Measurements from ENCODE around the gene USP6NL.
A peak's percentile ranks its signal among the peaks of the same experiment; 100 is the strongest.
"Not testable (repeated sequence)": the region's sequence is repeated elsewhere in the genome, so short reads cannot be mapped to it uniquely, and the experiment has no call there.

Gene USP6NL

DNA sequence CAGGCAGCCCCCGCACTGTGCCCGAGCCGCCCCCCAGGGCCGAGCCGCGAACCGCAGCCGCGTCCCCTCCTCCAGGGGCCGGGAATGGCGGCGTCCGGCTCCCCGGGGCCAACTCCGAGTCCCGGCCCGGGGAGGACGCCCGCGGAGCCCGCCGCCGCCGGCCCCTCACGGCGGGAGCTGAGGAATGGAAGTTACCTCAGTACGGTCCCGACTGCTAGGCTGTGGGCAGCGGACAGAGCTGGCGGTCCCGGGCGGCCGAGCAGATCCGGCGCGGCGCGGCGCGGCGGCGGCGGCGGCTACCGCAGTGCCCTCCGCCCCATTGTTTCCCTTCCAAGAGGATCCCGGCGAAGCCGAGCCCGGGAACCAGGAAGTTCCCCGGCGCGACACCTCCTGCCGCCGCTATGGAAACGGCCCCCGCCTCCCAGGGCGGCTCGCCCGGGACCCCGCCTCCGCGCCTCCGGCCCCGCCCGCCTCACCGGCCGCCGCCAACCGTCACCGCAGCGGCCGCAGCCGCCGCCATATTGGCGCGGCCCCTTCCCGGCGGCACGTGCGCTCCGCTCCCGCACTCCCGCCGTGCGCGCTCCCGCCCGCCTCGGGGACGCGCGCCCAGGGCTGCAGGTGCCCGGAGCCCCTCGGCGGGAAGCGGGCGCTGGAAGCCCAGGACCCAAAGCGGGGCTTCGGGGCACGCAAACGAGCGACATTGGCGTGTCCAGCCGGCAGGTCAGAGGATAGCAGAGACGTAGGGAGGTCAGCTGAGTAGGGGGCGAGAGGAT lies at the start of gene USP6NL:
USP6NL (minus strand) TSS at position 403 of the 773 bp plus-strand sequence. CDS start 14,016 bp downstream, outside the sequence.
- DNase-seq (ENCODE audit: low spot score): peak; percentile 92

DNA sequence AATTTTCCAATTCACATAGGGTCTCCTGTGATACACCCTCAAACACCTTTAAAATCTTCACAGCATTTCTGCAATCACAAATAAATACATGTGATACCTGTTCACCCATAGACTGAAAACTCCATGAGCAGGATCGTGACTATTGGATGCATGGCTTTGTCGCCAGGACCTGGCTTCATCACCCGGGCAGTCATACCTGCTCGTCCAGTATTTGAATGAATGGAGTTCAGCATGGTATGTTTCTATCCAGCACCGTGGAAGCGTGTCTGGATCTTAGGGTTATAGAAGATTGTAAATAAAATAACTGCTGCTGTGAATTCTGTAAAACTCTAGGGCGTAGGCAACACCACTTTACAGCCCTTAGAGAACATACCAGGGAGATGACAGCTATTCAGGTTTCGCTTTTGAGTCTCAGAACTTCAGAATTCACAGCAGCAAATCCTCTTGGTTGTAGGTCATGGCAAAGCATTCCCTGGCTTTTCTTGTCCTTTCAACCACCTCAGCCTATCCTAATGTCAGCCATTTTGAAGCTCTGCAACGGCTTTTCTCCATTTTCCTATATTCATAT lies 47.4 kb upstream of the USP6NL start:
- no peak for DNase-seq (ENCODE audit: low spot score)

DNA sequence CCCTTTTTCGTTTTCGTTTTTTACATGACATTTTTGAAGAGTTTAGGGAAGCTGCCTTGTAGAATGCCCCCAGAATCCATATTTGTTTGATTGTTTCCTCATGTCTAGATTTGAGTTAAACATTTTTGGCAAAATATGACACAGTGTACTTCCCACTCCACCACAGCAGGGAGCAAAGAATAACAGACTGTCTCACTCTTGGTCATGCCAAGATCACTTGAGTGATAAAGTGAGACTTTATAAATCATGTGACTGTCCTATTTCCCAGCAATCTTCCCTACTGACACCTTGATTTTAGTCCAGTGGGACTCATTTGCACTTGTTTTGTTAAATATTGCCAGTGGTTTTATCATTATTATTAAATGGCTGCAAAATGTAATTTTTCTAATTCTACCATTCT lies 44.4 kb upstream of the USP6NL start:
- no peak for DNase-seq (ENCODE audit: low spot score)

DNA sequence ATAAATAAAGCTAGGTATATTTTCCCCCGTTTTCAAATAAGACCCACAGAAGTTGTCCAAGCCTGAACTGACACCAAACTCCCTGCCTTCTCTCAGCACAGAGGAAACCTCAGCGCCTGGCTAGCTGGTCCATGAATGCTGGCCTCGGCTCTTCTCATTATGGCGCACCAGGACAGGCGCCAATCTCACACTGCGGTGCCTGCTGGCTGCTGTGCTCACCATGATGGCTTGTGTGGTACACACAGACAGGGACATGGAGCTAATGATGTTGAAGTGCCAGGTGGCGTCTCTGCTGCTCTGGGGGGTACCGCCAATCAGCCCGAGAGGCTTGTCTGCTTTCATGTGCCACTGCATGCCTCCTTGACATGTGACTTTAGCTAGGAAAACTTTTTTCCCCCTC lies 43.2 kb upstream of the USP6NL start:
- DNase-seq (ENCODE audit: low spot score): no peak

DNA sequence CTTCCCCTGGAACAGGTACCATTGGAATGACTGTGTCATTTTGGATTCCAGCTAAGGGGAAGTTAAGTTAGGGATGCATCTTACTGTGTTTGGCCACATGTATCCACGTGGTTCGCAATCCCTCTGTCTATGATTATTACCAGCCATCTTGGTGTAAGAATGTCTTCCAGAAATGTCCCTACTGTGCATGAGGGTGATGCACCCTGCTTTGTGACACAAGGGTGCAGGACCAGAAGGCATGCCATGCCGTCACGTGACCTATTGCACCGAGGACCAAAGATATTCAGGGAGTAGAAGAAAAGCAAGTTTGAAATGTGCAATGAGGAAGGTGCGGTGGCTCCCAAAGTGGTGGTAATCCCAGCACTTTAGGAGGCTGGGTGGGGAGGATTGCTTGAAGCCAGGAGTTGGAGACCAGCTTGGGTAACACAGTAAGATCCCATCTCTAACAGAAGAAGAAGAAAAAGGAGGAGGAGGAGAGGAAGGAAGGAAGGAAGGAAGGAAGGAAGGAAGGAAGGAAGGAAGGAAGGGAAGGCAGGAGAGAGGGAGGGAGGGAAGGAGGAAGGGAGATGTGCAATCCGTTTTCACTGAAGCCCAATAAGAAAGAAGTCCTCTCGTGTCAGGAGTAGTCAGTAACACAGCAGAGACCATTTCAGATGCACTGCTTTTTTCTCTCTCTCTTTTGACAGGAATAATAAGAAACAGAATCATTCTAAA lies 42.5 kb upstream of the USP6NL start:
- DNase-seq (ENCODE audit: low spot score): no peak

DNA sequence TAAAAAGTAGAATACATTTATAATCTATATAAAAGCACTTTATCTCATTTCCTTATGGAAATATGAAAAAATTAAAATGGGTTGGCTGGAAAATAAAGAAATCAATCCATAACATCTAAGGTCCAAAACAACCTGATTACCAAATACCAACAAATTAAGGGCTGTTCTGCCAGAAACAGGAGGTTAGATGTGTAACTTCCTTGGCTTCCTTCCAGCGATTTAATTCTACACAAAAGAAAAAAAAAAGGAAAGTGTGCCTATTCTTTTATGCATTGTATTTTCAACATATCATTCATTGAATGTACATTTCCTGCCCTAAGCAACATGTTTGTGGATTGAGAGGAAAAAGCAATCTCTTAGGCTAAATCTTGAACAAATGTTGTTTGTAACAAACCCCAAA lies 36.2 kb upstream of the USP6NL start:
- DNase-seq (ENCODE audit: low spot score): no peak

DNA sequence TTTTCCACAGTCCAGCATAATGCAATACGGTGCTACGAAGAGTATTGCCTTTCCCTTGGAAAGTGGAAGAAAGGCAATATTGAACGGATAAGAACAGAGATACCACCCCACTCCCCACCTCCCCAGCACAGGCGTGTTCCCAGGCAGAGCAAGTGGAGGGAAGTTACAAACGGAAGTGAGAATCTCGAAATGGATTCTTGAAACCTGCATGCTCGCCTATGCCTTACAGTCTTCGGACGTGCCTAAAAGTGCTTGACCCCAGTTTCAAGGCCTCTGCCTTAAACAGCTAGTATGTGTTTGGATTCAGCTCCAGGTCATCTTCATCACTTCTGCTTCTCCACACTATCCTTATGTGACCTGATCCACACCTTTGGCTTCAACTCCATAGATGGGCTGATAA lies 35.0 kb upstream of the USP6NL start:
- DNase-seq (ENCODE audit: low spot score): no peak

DNA sequence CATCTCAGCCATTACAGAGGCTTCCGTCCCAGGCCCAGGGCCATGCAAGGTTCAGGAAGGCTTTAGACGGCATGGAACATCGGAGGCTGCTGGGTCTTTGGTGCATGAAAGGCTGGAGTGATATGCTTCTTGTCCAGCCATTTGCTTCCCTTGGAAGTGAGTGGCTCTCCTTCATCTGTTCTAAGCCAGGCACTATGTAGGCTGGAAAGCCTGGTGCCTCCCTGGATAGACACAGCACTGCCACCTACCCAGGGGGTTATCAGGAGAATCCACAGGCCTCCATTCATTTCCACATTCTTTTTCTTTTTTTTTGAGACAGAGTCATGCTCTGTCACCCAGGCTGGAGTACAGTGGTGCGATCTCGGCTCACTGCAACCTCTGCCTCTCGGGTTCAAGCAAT lies 31.6 kb upstream of the USP6NL start:
- no peak for DNase-seq (ENCODE audit: low spot score)

DNA sequence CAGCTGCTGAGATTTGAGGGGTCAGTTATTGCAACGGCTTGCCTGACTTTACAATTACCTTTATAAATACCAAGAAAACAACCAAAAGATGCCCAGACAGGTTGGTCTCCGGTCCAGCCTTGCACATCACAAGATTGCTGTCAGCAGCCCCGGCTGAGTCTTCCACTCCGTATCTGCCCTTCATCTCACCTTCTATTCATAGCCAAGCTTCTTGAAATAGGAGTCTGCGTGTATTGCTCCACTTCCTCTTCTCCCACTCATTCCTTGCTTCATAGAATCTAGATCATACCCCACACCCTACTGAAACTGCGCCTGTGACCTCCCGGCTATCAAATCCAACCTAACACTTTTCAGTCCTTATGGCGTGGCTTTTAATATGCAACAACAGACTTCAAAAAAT lies 31.1 kb upstream of the USP6NL start:
- no peak for DNase-seq (ENCODE audit: low spot score)

DNA sequence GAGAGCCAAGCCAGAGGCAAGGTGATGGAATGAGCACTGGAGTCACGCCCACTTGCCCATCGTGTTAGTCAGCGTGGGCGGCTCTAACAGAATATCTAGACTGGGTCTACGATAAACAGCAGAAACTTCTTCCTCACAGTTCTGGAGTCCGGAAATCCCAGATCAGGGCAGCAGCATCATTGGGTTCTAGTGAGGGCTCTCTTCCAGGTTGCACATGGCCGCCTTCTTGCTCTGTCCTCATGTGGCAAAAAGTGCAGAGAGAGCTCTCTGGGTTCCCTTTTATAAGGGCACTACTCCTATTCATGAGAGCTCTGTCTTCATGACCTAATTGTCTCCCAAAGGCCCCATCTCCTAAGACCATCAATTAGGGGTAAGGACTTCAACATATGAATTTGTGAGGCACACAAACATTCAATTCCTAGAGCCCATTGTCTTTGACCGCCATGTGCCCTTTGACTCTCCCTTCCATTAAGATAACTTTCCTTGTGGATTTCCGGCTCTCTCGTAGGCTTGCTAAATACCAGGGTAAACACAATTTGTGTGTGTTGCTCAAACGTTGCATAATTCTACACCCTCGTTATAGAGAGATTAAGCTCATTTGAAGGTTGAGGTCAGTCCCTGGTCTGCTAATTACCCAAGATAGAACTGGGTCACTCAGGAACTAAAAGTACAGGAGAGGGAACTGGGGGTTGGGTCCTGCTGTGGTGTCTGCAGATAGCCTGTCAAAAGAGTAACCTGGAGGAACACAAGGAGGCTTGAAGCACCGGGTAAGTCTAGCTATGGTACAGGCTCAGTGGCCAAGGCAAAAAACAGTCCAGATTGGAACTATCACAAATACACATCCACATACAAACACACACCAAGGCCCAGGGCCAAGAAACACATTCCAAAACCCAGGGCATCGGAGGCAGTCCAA lies 28.7 kb upstream of the USP6NL start:
- no peak for DNase-seq (ENCODE audit: low spot score)

DNA sequence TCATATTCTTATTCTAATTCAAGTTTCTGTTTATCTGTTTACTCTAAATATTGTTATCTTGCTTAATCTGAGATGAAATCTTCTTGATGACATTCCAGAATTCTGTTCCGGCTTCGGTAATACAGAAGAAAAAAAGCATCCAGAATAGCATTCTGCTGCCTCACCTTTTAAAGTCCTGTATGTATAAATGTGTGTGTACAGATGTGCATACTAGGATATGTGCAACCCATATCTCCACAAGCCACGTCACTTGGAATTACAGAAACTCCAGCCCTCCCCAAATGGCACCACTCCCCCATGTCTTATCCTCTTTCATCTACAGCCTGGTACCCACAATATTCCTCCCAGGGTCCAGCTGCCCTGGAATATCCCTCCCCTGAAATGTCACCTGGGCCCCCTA lies 27.9 kb upstream of the USP6NL start:
- no peak for DNase-seq (ENCODE audit: low spot score)

DNA sequence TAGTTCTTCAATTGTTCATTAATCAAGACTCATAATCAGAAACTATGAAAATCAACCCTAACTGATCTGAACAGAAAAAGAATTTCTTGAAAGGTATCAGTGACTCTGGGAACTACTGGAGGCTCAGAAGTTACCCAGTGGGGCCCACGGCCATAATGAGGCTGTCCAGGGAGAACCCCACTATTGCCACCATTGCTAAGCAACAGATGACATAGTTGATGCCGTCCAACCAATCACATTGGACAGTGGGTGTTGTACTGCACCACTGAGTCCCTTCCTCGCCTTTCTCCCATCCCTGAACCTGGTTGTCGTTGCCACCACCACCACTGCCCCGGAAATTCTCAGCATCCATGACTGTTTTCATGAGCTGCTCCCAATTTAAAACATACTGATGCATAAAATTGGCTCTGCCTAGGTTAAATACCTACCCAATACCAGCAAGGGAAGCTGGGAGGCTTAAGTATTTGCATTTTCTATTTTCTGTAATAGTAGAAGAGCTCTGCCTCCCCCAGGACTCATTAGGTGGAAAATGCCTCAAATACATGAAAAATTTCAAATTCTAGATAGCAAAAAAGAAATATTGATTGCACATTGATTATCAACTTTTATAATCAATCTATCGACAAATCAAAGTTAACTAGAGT lies 26.7 kb upstream of the USP6NL start:
- no peak for DNase-seq (ENCODE audit: low spot score)

DNA sequence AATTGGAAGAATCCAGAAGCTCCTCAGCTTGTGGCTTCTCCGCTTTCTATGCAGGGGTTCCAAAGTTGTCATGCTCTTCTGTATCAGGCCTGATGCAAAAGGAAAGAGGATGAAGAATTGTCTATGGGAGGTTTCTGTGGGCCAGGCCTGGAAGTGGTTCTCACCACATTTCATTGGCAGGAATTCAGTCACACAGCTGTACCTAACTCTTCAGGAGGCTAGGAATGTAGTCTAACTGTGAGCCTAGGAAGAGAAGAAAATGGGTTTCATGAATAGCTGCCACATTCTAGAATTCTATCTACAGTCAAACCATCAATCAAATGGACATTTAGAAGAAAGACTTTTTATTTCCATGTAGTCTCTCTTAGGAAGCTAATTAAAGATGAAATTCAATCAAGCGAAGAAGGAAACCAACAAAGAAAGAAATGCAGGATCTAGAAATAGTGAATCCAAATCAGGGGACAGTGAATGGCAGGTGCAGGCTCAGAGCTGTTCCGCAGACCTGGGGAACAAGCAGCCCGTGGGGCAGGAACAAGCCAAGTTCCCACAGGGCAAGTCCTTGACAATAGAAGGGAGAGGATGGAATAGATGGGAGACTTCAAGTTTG lies 25.4 kb upstream of the USP6NL start:
- DNase-seq (ENCODE audit: low spot score): no peak

DNA sequence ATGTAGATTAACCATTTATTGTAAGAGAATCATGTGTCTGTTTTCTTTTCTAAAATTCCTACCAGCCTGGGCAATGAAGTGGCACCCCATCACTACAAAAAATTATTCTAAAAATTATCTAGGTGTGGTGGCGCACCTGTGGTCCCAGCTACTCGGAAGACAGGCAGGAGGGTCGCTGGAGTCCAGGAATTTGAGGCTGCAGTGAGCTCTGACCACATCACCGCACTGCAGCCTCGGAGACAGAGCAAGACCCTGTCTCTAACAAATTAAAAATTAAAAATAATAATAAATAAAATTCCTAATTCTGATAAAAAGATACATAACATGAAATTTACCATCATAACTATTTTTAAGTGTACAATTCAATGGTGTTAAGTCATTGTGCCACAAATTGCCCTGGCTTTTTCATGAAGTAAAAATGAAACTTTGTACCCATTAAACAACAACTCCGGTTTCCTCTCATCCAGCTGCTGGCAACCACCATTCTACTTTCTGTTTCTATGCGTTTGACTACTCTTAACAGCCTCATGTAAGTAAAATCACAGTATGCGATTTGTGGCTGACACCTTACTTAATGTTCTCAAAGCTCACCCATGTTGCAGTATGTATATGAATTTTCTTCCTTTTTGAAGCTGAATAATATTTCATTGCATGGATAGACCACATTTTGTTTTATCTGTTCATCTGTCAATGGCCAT lies 20.6 kb upstream of the USP6NL start:
- DNase-seq (ENCODE audit: low spot score): no peak

DNA sequence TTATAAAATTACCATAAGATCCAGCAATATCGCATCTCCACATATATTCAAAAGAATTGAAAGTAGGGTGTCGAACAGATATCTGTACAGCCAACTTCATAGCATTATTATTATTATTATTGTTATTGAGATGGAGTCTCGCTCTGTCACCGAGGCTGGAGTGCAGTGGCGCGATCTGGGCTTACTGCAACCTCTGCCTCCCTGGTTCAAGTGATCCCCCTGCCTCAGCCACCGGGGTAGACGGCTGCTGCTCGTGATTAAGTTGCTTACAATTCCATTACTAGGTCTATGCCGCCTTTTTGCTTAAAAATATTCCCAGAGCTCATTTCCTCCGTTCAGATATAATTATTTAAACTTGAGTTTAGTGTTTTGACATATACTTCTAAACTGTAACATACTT lies 19.8 kb upstream of the USP6NL start:
- no peak for DNase-seq (ENCODE audit: low spot score)

DNA sequence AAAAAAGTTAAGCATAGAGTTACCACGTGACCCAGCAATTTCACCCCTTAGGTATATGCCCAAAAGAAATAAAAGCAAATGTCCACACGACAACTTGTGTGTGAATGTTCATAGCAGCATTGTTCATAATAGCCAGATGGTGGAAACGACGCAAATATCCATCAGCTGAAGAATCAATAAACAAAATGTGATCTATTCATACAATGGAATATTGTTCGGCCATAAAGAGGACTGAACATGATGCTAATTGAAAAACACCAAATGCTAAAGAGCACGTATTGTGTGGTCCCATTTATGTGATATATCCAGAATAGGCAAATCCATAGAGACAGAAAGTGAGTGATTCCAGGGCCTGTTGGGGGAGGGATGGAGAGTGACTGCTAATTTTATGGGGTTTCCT lies 18.3 kb upstream of the USP6NL start:
- DNase-seq (ENCODE audit: low spot score): no peak

DNA sequence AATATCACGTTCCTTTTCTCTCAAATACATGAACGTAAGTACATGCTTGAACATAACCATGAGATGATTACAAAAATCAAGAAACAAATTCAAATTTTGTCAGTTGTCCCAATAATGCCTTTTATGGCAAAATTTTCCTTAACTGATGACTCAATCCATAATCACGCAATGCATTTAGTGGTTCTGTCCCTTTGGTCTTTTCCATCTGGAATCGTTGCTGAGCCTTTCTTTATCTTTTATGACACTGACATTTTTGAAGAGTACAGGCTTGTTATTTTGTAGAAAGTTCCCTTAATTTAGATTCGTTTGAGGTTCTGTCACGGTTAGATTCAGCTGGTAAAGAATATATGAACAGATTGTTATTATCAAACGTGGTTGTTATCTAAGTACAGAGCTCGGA lies 16.5 kb upstream of the USP6NL start:
- not testable (repeated sequence) for DNase-seq (ENCODE audit: low spot score)

DNA sequence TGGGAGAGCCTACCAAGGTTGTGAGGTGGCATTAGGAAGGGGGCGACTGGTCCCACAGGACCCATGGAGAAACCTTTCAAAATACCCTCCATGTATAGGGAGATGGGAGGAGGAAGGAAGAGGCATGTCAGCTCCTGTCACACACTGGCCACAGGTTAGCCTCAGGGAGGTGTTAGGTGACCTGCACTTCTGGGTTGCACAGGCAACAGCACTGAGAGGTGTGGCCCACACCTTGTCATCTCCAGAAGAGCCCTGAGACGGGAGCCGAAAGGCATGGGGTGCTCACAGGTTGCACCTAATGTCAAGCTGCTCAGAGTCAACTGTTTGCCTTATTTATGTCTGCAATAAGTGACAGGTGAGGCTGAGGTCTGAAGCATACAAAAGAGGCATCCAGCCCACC lies 14.6 kb upstream of the USP6NL start:
- DNase-seq (ENCODE audit: low spot score): no peak

DNA sequence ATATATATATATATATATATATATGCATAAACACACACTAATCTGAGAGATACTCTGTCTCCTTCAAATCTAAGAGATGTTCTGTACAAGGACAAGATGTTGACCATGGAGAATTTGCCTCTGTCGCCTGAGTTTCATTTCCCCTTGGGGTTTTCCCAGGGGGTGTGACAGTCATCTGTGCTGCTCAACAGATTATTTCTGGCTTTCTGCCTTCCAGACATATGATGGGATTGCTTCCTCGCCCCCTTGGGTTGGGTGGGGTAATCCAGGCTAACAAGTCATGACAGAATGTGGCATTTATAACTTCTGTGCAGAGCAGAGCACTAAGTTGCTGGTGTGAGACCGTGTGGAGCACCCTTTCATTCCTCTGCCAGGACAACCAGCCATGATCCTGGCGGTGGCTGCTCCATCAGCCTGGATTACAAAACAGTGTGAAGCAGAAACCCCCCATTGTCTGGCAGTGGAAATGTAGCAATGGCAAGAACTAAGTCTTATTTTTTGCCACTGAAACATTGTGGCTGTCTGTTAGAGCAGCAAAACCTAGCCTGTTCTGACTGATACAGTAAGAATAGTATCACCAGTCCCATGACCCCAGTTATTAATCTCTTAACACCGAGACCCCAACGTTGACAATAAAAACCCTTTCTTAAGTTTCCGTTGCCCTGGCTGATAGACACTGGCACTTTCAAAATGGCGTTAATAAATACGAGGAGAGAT lies 13.7 kb upstream of the USP6NL start:
- DNase-seq (ENCODE audit: low spot score): no peak

DNA sequence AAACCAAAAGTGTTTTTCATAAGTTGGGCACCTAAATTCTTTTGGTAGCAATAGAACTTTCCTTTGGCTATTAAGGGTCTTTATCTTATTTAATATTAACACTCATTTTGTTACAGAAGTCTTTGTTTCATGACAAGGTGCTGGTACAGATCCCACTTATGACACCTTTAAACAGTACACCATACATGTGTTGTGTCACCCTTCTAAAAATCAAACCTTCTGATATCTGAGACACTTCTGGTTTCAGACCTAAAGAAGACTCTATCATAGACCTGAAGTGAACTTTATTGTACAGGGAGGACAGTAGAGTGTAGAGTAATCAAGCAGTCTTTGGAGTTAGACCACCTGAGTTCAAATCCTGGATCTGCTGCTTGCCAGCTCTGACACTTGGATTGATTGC lies 5.8 kb upstream of the USP6NL start:
- no peak for DNase-seq (ENCODE audit: low spot score)

Measured in AG08395 (cell line).